CD14-positive monocyte (primary cell): ENCODE measurements around the gene HAND2. TPM values are rescaled to one million over a fixed set of nuclear protein-coding genes. Genes with fewer than 3 reads are reported as not detected.

ENCODE experiments used
- DNase-seq, 3 donors: peaks; one replicate each; pipeline ENCODE4 v3.0.0-alpha.2; 2011 to 2022
- H2AFZ ChIP-seq: 2 replicates; pipeline ENCODE4 v1.6.0; 2012; ENCODE audit warnings: mild to moderate bottlenecking, low read depth, low read length, inconsistent platforms; ENCODE audit not compliant: insufficient read depth, poor library complexity, severe bottlenecking
- H3K27ac ChIP-seq, 2 donors: 1 replicate in 1 of 2; 2 replicates in 1 of 2; pipeline ENCODE4 v1.5.1; 2012 to 2013; ENCODE audit warnings: low read length in 2 of 2, control low read depth in 1 of 2, inconsistent platforms in 1 of 2, low read depth in 1 of 2, mild to moderate bottlenecking in 1 of 2
- H3K27me3 ChIP-seq, 2 donors: one replicate each; pipeline versions ENCODE4 v1.6.0 to v1.6.1; 2011 to 2013; ENCODE audit warnings: low read length in 2 of 2; ENCODE audit not compliant: control insufficient read depth in 2 of 2, insufficient read depth in 2 of 2
- H3K36me3 ChIP-seq, 2 donors: replicated peaks in 1 of 2; 1 replicate in 1 of 2; 2 replicates in 1 of 2; pipeline versions ENCODE4 v1.5.1 to v1.6.1; 2012 to 2013; ENCODE audit warnings: low read length in 2 of 2, control low read depth in 1 of 2, inconsistent platforms in 1 of 2, mild to moderate bottlenecking in 1 of 2; ENCODE audit not compliant: insufficient read depth in 2 of 2, control insufficient read depth in 1 of 2
- H3K4me1 ChIP-seq, 2 donors: 1 replicate in 1 of 2; 2 replicates in 1 of 2; pipeline versions ENCODE4 v1.5.1 to v1.6.1; 2012 to 2013; ENCODE audit warnings: low read length in 2 of 2, control low read depth in 1 of 2, inconsistent platforms in 1 of 2, mild to moderate bottlenecking in 1 of 2, moderate library complexity in 1 of 2; ENCODE audit not compliant: insufficient read depth in 2 of 2, control insufficient read depth in 1 of 2
- H3K4me2 ChIP-seq: replicated peaks from 2 replicates; pipeline ENCODE3; 2012; ENCODE audit warnings: low read length, moderate library complexity, mild to moderate bottlenecking; ENCODE audit not compliant: poor library complexity, severe bottlenecking; ENCODE audit errors: extremely low read depth
- H3K4me3 ChIP-seq, 3 experiments: fragments of 200-600 bp in 1 of 3; sonication (generic) in 1 of 3; replicated peaks in 1 of 3; 1 replicate in 2 of 3; 2 replicates in 1 of 3; pipeline ENCODE4 v1.5.1; 2011 to 2013; ENCODE audit warnings: low read length in 3 of 3, mild to moderate bottlenecking in 3 of 3, control low read depth in 2 of 3, low read depth in 2 of 3, inconsistent platforms in 1 of 3, moderate library complexity in 1 of 3
- H3K79me2 ChIP-seq: 2 replicates; pipeline ENCODE4 v1.6.0; 2012; ENCODE audit warnings: mild to moderate bottlenecking, control low read depth, inconsistent platforms, low read length, moderate library complexity; ENCODE audit not compliant: insufficient read depth
- H3K9ac ChIP-seq: 2 replicates; pipeline ENCODE4 v1.6.0; 2017; ENCODE audit warnings: low read length, mild to moderate bottlenecking; ENCODE audit not compliant: insufficient read depth, poor library complexity, severe bottlenecking
- H3K9me3 ChIP-seq, 2 donors: replicated peaks in 1 of 2; 1 replicate in 1 of 2; 2 replicates in 1 of 2; pipeline versions ENCODE4 v1.5.1 to v1.6.1; 2012 to 2013; ENCODE audit warnings: low read length in 2 of 2, control low read depth in 1 of 2; ENCODE audit not compliant: control insufficient read depth in 1 of 2, insufficient read depth in 1 of 2
- H4K20me1 ChIP-seq: 2 replicates; pipeline ENCODE4 v1.6.0; 2012; ENCODE audit warnings: mild to moderate bottlenecking, low read length, control low read depth, moderate library complexity; ENCODE audit not compliant: insufficient read depth
- H3K27ac Mint-ChIP-seq, 7 donors: one replicate each; pipeline ENCODE4 v1.8.0; 2020; ENCODE audit warnings: mild to moderate bottlenecking in 7 of 7, mixed read lengths in 7 of 7, moderate library complexity in 6 of 7, inconsistent platforms in 2 of 7
- H3K27me3 Mint-ChIP-seq, 3 donors: one replicate each; pipeline ENCODE4 v1.8.0; 2021 to 2022; ENCODE audit warnings: low read depth in 3 of 3, mild to moderate bottlenecking in 3 of 3, mixed read lengths in 3 of 3, moderate library complexity in 3 of 3, inconsistent platforms in 1 of 3
- H3K36me3 Mint-ChIP-seq, 2 donors: one replicate each; pipeline ENCODE4 v1.8.0; 2020; ENCODE audit warnings: mixed read lengths in 2 of 2, inconsistent platforms in 1 of 2, mild to moderate bottlenecking in 1 of 2
- H3K4me1 Mint-ChIP-seq: one replicate; pipeline ENCODE4 v1.8.0; 2020; ENCODE audit warnings: mild to moderate bottlenecking, mixed read lengths
- H3K4me3 Mint-ChIP-seq, 2 donors: one replicate each; pipeline ENCODE4 v1.8.0; 2020; ENCODE audit warnings: mild to moderate bottlenecking in 2 of 2, mixed read lengths in 2 of 2, moderate library complexity in 1 of 2
- H3K9me3 Mint-ChIP-seq, 7 donors: one replicate each; pipeline ENCODE4 v1.8.0; 2020 to 2022; ENCODE audit warnings: mixed read lengths in 7 of 7, mild to moderate bottlenecking in 6 of 7, moderate library complexity in 6 of 7, inconsistent platforms in 2 of 7
- CTCF ChIP-seq: fragments of 200-600 bp; IDR thresholded peaks from one replicate; pipeline ENCODE4 v1.8.0; 2022; ENCODE audit warnings: antibody characterized with exemption, mild to moderate bottlenecking
- WGBS: methylation state at CpG from one replicate; pipeline ENCODE4 v1.1.5; 2013; ENCODE audit warnings: missing lambda C conversion rate; ENCODE audit not compliant: insufficient coverage; 5-methylcytosine and 5-hydroxymethylcytosine counted together
- intact Hi-C, 2 donors: fragments of 100-400 bp; cut with micrococcal nuclease; formaldehyde crosslinking; loops; one replicate each; pipeline versions ENCODE4 v1.15.0 to v1.15.1; 2023
- polyA plus RNA-seq, 3 donors: library from polyadenylated mRNA; depleted of rRNA in 1 of 3; unstranded in 2 of 3; stranded (reverse) in 1 of 3; fragments of 300-500 nt in 2 of 3; fragments of >200 nt in 1 of 3; fragmentation: Illumina TruSeq in 2 of 3; gene quantifications; 1 replicate in 2 of 3; 2 replicates in 1 of 3; pipeline ENCODE4 v1.2.3, GENCODE V29; 2012 to 2021

The HAND2 gene
- polyA plus RNA-seq, 3 donors, result not detected

- Mint-ChIP-seq H3K9me3 (peaks cover 3 to 66% (median 51%) of the 10 kb centered on the region in 7 donors), H3K4me3 (peak overlapping the region in 1 of 2 donors; percentile 88), H3K4me1 (peaks cover 26% of the 10 kb centered on the region), H3K27ac (no peak overlapping the region), H3K27me3 (peaks cover 94 to 98% (median 96%) of the 10 kb centered on the region in 3 donors), H3K36me3 (peaks cover 6 to 11% of the 10 kb centered on the region in 2 donors)
- H3K4me1 ChIP-seq, result peaks cover 7 to 17% of the 10 kb centered on the region in 2 donors
- peak overlapping the region; percentile 16 for H3K4me2 ChIP-seq
- TF ChIP-seq CTCF, result no peak
- no peak overlapping the region for H3K9ac ChIP-seq
- intact Hi-C loops, result loop anchor here in 1 of 2 donors (5.0 kb wide), 1 partner anchor 682 kb away; no protein-coding TSS in a partner anchor
- H3K27ac ChIP-seq, result no peak overlapping the region
- H3K9me3 ChIP-seq, result peaks cover 4 to 84% of the 10 kb centered on the region in 2 donors
- no peak for DNase-seq
- WGBS, result 6% methylated on average over 28 of the region's 34 CpGs
- no peak overlapping the region for H2AFZ ChIP-seq
- no peaks in the 10 kb centered on the region for H3K36me3 ChIP-seq
- H3K79me2 ChIP-seq, result no peaks in the 10 kb centered on the region
- no peak overlapping the region for H3K4me3 ChIP-seq
- H3K27me3 ChIP-seq, result peaks cover 92 to 94% of the 10 kb centered on the region in 2 donors
- H4K20me1 ChIP-seq, result no peaks in the 10 kb centered on the region
These were observed 477 bp upstream of the HAND2 start for GRCh38 chr4:173530326-173531085.

GRCh38 chr4:173528378-173529321, 1.4 kb downstream of the HAND2 start:
- H4K20me1 ChIP-seq, result no peaks in the 10 kb centered on the region
- intact Hi-C loops, result no loop called here
- H3K27me3 ChIP-seq, result peaks cover 91 to 94% of the 10 kb centered on the region in 2 donors
- no peak for DNase-seq
- Mint-ChIP-seq H3K4me1 (peaks cover 29% of the 10 kb centered on the region), H3K4me3 (peak overlapping the region; percentile 18 to 87), H3K27ac (no peak overlapping the region), H3K9me3 (peaks cover 3 to 65% (median 62%) of the 10 kb centered on the region in 7 donors), H3K36me3 (peaks cover 6 to 18% of the 10 kb centered on the region in 2 donors), H3K27me3 (peaks cover 94 to 98% (median 96%) of the 10 kb centered on the region in 3 donors)
- 4% methylated on average over 52 of the region's 75 CpGs for WGBS
- H3K4me3 ChIP-seq, result no peak overlapping the region
- H3K27ac ChIP-seq, result no peak overlapping the region
- no peak overlapping the region for H2AFZ ChIP-seq
- no peak overlapping the region for H3K9ac ChIP-seq
- H3K36me3 ChIP-seq, result no peaks in the 10 kb centered on the region
- TF ChIP-seq CTCF, result no peak
- no peak overlapping the region for H3K4me2 ChIP-seq
- H3K79me2 ChIP-seq, result no peaks in the 10 kb centered on the region
- H3K4me1 ChIP-seq, result peaks cover 7 to 17% of the 10 kb centered on the region in 2 donors
- peaks cover 4 to 85% of the 10 kb centered on the region in 2 donors for H3K9me3 ChIP-seq
